IMR-90 (cell line): ENCODE measurements around the gene CRIP1.

Experiments
- CEBPB ChIP-seq: IDR thresholded peaks from 2 replicates; pipeline ENCODE4 v1.6.1; 2012; ENCODE audit warnings: low read depth, low read length, improper control_type of control experiment
- CHD1 ChIP-seq: IDR thresholded peaks from 2 replicates; pipeline ENCODE4 v1.6.1; 2012; ENCODE audit warnings: low read depth, low read length, improper control_type of control experiment
- CTCF ChIP-seq: conservative IDR thresholded peaks from 2 replicates; pipeline ENCODE4 v1.5.1; 2012; ENCODE audit warnings: mild to moderate bottlenecking, low read depth, low read length, improper control_type of control experiment
- FOS ChIP-seq: fragments of 150-350 bp; IDR thresholded peaks from 2 replicates; pipeline ENCODE4 v1.6.1; 2016; ENCODE audit warnings: low read depth, low read length
- MAFK ChIP-seq: IDR thresholded peaks from 2 replicates; pipeline ENCODE4 v1.6.1; 2012; ENCODE audit warnings: low read depth, low read length, improper control_type of control experiment
- MXI1 ChIP-seq: IDR thresholded peaks from 2 replicates; pipeline ENCODE4 v1.6.1; 2012; ENCODE audit warnings: low read depth, mild to moderate bottlenecking, low read length, moderate library complexity, borderline replicate concordance
- NFE2L2 ChIP-seq: fragments of 150-350 bp; IDR thresholded peaks from 2 replicates; pipeline ENCODE4 v1.6.1; 2016; ENCODE audit warnings: low read depth, mild to moderate bottlenecking, low read length
- POLR2A ChIP-seq: IDR thresholded peaks from 2 replicates; pipeline ENCODE4 v1.6.1; 2012; ENCODE audit warnings: mild to moderate bottlenecking, low read depth, low read length
- RAD21 ChIP-seq: IDR thresholded peaks from 2 replicates; pipeline ENCODE4 v1.6.1; 2012; ENCODE audit warnings: low read length, improper control_type of control experiment
- RCOR1 ChIP-seq: IDR thresholded peaks from 2 replicates; pipeline ENCODE4 v1.6.1; 2012; ENCODE audit warnings: mild to moderate bottlenecking, low read length, improper control_type of control experiment; ENCODE audit not compliant: insufficient replicate concordance

DNA sequence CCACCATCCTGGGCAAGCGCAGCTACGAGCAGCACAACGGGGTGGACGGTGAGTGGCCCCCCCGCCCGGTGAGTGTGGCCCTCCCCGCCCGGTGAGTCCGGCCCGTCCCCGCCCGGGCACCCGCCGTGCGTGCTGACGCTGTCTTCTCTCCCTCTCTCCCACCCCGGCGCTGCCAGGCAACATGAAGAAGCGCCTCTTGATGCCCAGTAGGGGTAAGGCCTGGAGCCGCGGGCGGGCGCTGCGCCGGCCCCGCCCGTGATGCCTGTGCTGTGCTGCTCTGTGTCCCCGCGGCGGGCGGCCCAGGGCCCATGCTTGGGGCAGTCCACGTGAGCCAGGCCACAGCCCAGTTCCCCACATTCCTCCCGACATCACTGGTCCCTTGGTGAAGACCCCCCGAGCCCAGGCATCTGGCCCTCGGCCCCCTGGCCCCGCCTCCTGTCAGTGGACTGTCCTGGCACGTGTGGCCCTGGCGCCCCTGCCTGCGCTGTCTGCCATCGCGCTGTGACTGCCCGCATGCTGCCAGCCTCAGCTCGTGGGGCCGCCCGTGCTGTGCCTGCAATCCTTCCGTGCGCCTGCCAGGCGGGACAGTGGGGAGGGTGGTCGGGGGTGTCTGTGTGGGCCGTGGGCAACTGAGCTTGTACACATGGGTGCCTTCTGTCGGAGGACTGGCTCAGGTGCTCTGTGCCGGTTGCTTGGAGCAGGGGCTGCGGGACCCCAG is 20.0 kb upstream of the CRIP1 start:
- TF ChIP-seq CTCF (no peak), CEBPB (no peak), CHD1 (no peak), RCOR1 (no peak), MXI1 (no peak), FOS (no peak), POLR2A (no peak), RAD21 (no peak), MAFK (no peak), NFE2L2 (no peak)
